ENCODE data around the gene COL4A5.

GRCh38 chrX:108396188-108396891 is 43.3 kb upstream of the COL4A5 start:
- TF ChIP-seq CTCF (IDR thresholded peaks at IDR 0.05; ENCODE audit: insufficient read depth, low read length, poor library complexity, severe bottlenecking) (no peak), EZH2phosphoT487 (conservative IDR thresholded peaks at IDR 0.05; ENCODE audit: low read length) (no peak)
